Right cardiac atrium (tissue), 5 donors: Measurements from ENCODE around the gene OLR1. TPM values are rescaled to one million over a fixed set of nuclear protein-coding genes. Genes with fewer than 3 reads are reported as not detected.
A peak's percentile ranks its signal among the peaks of the same experiment; 100 is the strongest.
"Not testable (repeated sequence)": the region's sequence is repeated elsewhere in the genome, so short reads cannot be mapped to it uniquely, and the experiment has no call there.

ENCODE experiments used
- ATAC-seq, 2 donors: fragments of 200-7000 bp; cut with Tn5 transposase; one replicate each; pipeline versions ENCODE4 v1.8.0 to v1.9.1; 2020; ENCODE audit warnings: moderate library complexity in 2 of 2, mild to moderate bottlenecking in 1 of 2
- DNase-seq, 3 donors: peaks; one replicate each; pipeline ENCODE4 v3.0.0-alpha.2; 2020
- H3K27ac ChIP-seq: one replicate; pipeline ENCODE4 v1.5.1; 2013; ENCODE audit warnings: mild to moderate bottlenecking, low read length, control low read depth, moderate library complexity
- H3K27me3 ChIP-seq: one replicate; pipeline ENCODE4 v1.6.1; 2013; ENCODE audit not compliant: control insufficient read depth, insufficient read depth
- H3K4me1 ChIP-seq: one replicate; pipeline ENCODE4 v1.6.1; 2013; ENCODE audit warnings: low read length; ENCODE audit not compliant: control insufficient read depth, insufficient read depth
- H3K4me3 ChIP-seq: one replicate; pipeline ENCODE4 v1.5.1; 2013; ENCODE audit warnings: low read length, control low read depth
- H3K9me3 ChIP-seq: one replicate; pipeline ENCODE4 v1.6.1; 2013; ENCODE audit warnings: low read length; ENCODE audit not compliant: control insufficient read depth
- WGBS: extraction: QIAGEN DNeasy Blood & Tissue Kit; methylation state at CpG from one replicate; pipeline ENCODE4 v1.1.7; 2013; 5-methylcytosine and 5-hydroxymethylcytosine counted together
- intact Hi-C, 4 donors: fragments of 100-400 bp; cut with DNase I; formaldehyde crosslinking; loops; one replicate each; pipeline versions ENCODE4 v1.11.0 to v1.14.0; 2022 to 2023
- polyA plus RNA-seq: library from polyadenylated mRNA; stranded (reverse); fragments of 200-250 nt; gene quantifications from one replicate; pipeline ENCODE4 v1.2.3, GENCODE V29; 2013
- total RNA-seq, 4 donors: library from RNA; stranded (reverse); fragmentation: NEBNext Ultra II Directional; extraction: Animal tissue kit (Norgen Biotek cat#: 25700); gene quantifications; one replicate each; pipeline ENCODE4 v1.2.1, GENCODE V29; 2021
- donor health status: healthy with polysubstance abuse.
- donor health status: DM: no; HTN: yes; CAD: no.
- donor health status: DM: no; HTN: no; CAD: no.
- donor health status: DM: no; HTN: yes; CAD: no; lungs with severe emphysema.
- donor health status: DM: yes; HTN: yes; CAD: no.

The OLR1 gene
- total and polyA plus RNA-seq, 5 donors, result 0.27 to 0.81 (median 0.71) TPM

GRCh38 chr12:10190558-10191388 lies 18.8 kb upstream of the OLR1 start:
- H3K27ac ChIP-seq, result no peak overlapping the region
- WGBS, result 46% methylated on average over 13 of the region's 13 CpGs
- H3K9me3 ChIP-seq, result no peaks in the 10 kb centered on the region
- DNase-seq (peak; percentile 54 to 72 (median 61)), ATAC-seq (peak; percentile 97)
- no peaks in the 10 kb centered on the region for H3K27me3 ChIP-seq
- intact Hi-C loops, result loop anchor here in 3 of 4 donors (2.0 to 5.0 kb wide), 2 partner anchors 33 to 38 kb away; no protein-coding TSS in a partner anchor
- H3K4me3 ChIP-seq, result no peak overlapping the region
- H3K4me1 ChIP-seq, result no peaks in the 10 kb centered on the region

- Histone ChIP-seq H3K9me3 (no peaks in the 10 kb centered on the region), H3K4me3 (no peak overlapping the region), H3K27me3 (no peaks in the 10 kb centered on the region), H3K27ac (no peak overlapping the region), H3K4me1 (no peaks in the 10 kb centered on the region)
- WGBS, result 41% methylated on average over 5 of the region's 5 CpGs
- intact Hi-C loops, result loop anchor here in 3 of 4 donors (2.0 to 5.0 kb wide), 2 partner anchors 32 to 37 kb away; no protein-coding TSS in a partner anchor
- DNase-seq (peak; percentile 30 to 80 (median 74)), ATAC-seq (peak; percentile 67 to 77)
These were observed 17.7 kb upstream of the OLR1 start for GRCh38 chr12:10189653-10190052.

GRCh38 chr12:10186958-10187357 lies 15.0 kb upstream of the OLR1 start:
- H3K27ac ChIP-seq, H3K9me3 ChIP-seq, intact Hi-C loops, ATAC-seq, H3K27me3 ChIP-seq, H3K4me3 ChIP-seq, DNase-seq, H3K4me1 ChIP-seq: not testable (repeated sequence)
- 85% methylated on average over 6 of the region's 6 CpGs for WGBS

- no peak overlapping the region for H3K27ac ChIP-seq
- no peaks in the 10 kb centered on the region for H3K9me3 ChIP-seq
- ATAC-seq (no peak), DNase-seq (peak; percentile 34 to 68 (median 60))
- intact Hi-C loops, result no loop called here
- WGBS, result 60% methylated on average over 11 of the region's 11 CpGs
- no peaks in the 10 kb centered on the region for H3K27me3 ChIP-seq
- no peak overlapping the region for H3K4me3 ChIP-seq
- H3K4me1 ChIP-seq, result no peaks in the 10 kb centered on the region
These were observed 14.4 kb upstream of the OLR1 start for GRCh38 chr12:10186299-10186698.

GRCh38 chr12:10184261-10184843 lies 12.4 kb upstream of the OLR1 start:
- ATAC-seq, result no peak
- WGBS, result 52% methylated on average over 7 of the region's 7 CpGs
- H3K27ac ChIP-seq, result no peak overlapping the region

GRCh38 chr12:10182354-10183049 lies 10.6 kb upstream of the OLR1 start:
- WGBS, result 47% methylated on average over 5 of the region's 5 CpGs
- DNase-seq (no peak), ATAC-seq (no peak)
- intact Hi-C loops, result no loop called here
- Histone ChIP-seq H3K27me3 (no peaks in the 10 kb centered on the region), H3K4me3 (no peak overlapping the region), H3K4me1 (no peaks in the 10 kb centered on the region), H3K9me3 (no peaks in the 10 kb centered on the region), H3K27ac (no peak overlapping the region)

More at GRCh38 chr12:10184261-10184843, 12.4 kb upstream of the OLR1 start:
- Histone ChIP-seq H3K9me3 (no peaks in the 10 kb centered on the region), H3K27me3 (no peaks in the 10 kb centered on the region), H3K4me1 (no peaks in the 10 kb centered on the region), H3K4me3 (no peak overlapping the region)
- intact Hi-C loops, result no loop called here
- DNase-seq, result no peak

- 56% methylated on average over 5 of the region's 5 CpGs for WGBS
- Histone ChIP-seq H3K4me1 (no peaks in the 10 kb centered on the region), H3K27ac (no peak overlapping the region), H3K27me3 (no peaks in the 10 kb centered on the region), H3K9me3 (no peaks in the 10 kb centered on the region), H3K4me3 (no peak overlapping the region)
- intact Hi-C loops, result no loop called here
- no peak for ATAC-seq
- DNase-seq, result no peak
These were observed 7.8 kb upstream of the OLR1 start for GRCh38 chr12:10179776-10180181.

GRCh38 chr12:10178821-10179220 lies 6.9 kb upstream of the OLR1 start, which contains the start of gene TMEM52B:
Gene TMEM52B (plus strand): TSS chr12:10179032. CDS start chr12:10179575, 543 bp downstream.
- Histone ChIP-seq H3K27ac (no peak within 1 kb of the TSS), H3K27me3 (no peaks in the 10 kb centered on the region), H3K4me1 (no peaks in the 10 kb centered on the region), H3K4me3 (no peak within 1 kb of the TSS), H3K9me3 (no peaks in the 10 kb centered on the region)
- WGBS, result 70% methylated on average over 4 of the region's 4 CpGs
- ATAC-seq, result no peak
- intact Hi-C loops, result no loop called here
- DNase-seq, result no peak

- 83% methylated on average over 5 of the region's 5 CpGs for WGBS
- DNase-seq, result no peak
- ATAC-seq, result no peak
- Histone ChIP-seq H3K27ac (no peak overlapping the region), H3K4me3 (no peak overlapping the region), H3K4me1 (no peaks in the 10 kb centered on the region), H3K9me3 (no peaks in the 10 kb centered on the region), H3K27me3 (no peaks in the 10 kb centered on the region)
- intact Hi-C loops, result no loop called here
These were observed 4.1 kb upstream of the OLR1 start for GRCh38 chr12:10175846-10176636.

- Histone ChIP-seq H3K4me1 (no peaks in the 10 kb centered on the region), H3K4me3 (no peak overlapping the region), H3K27me3 (no peaks in the 10 kb centered on the region), H3K27ac (no peak overlapping the region), H3K9me3 (no peaks in the 10 kb centered on the region)
- DNase-seq (no peak), ATAC-seq (no peak)
- intact Hi-C loops, result no loop called here
- WGBS, result 69% methylated on average over 2 of the region's 2 CpGs
These were observed 3.2 kb upstream of the OLR1 start for GRCh38 chr12:10174986-10175614.
